Measurements from ENCODE around the gene ZNG1B. TPM values are rescaled to one million over a fixed set of nuclear protein-coding genes. Genes with fewer than 3 reads are reported as not detected.
"Not testable (repeated sequence)": the region's sequence is repeated elsewhere in the genome, so short reads cannot be mapped to it uniquely, and the experiment has no call there.

Gene ZNG1B
- total RNA-seq, 1 experiment from 2014 or later = 24.6 TPM

DNA sequence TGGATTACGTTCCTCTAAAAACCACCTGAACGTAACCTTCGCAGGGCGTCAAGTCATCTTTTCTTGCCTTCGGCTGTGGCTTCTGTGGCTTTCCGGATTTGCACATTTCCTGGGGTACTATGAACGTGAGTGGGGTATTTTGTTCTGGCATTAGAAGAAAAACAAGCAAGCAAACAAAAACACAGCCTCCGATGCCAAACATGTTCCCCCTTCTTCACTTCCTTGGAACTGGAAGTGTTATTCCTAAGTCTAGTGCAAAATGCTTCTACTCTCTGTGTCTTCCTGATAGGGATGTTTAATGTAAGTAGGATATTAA, 63.2 kb downstream of the ZNG1B start:
- in situ Hi-C loops (cut with HindIII; ENCODE audit: low pct_unique_long_range_greater_than_20kb, low sequenced_read_pairs); DNase-seq (ENCODE audit: low read depth, low spot score): not testable (repeated sequence)

DNA sequence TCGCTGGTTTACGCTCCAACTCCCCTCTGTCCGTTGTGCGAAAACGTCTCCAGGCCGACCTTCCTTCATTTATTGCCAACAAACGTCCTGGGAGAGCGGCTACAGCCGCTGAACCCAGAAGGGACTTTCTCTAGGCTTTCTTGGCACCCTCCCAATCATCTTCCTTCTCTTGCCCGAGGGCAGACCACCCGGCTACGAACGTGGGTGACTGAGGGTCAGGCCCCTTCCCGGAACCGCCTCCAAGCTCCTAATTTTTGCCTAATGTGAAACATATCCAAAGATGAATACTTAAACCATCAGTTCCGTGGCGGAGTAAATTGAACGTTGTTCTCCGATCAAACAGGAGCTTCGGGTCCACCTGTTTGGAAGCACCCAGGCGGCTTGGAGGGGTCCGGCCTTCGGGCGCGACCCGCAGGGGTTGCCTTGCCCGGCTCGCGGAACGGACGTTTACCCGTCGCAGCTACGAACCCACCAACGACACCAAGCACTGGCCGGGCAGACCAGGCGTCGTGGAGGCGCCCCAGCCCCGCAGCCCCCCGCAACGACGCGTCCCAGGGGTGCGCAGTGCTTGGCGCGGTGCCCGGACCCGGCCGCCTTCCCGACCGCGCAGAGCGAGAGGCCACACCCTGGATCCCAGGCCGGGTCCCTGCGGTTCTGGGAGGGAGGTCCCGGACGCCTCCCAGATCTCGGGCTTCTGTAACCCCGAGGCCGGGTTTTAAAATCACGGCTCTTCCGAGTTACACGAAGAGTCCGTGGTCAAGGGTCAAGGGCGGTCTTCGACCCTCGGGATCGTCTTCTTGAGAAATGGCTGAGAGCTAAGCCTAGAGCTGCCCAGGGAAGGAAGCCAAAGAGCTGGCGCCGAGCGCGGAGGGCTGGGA, 65.0 kb downstream of the ZNG1B start:
- in situ Hi-C loops (cut with HindIII; ENCODE audit: low pct_unique_long_range_greater_than_20kb, low sequenced_read_pairs); DNase-seq (ENCODE audit: low read depth, low spot score): not testable (repeated sequence)

- DNase-seq (ENCODE audit: low read depth, low spot score); in situ Hi-C loops (cut with HindIII; ENCODE audit: low pct_unique_long_range_greater_than_20kb, low sequenced_read_pairs): not testable (repeated sequence)
Measured at GRCh38 chr2:113503094-113504042, 65.9 kb downstream of the ZNG1B start.

DNA sequence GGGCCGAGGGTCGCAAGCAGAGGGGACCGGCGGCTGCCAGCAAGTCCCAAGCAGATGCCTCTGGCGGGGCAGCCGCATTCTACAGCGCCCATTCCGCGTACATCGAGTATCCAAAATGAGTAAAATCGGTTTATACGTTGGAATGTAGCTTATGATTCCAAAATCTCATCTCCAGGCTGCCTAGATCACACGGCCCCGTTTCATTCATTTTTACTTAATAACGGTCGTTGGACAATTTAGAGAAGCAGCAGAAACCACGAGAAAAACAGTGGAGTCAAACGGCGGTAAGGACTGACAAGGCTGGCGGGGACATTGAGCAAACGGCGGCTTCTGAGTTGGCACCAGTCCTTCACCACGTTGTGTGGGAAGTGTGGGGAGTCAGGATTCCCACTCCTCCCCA, 66.6 kb downstream of the ZNG1B start:
- in situ Hi-C loops (cut with HindIII; ENCODE audit: low pct_unique_long_range_greater_than_20kb, low sequenced_read_pairs); DNase-seq (ENCODE audit: low read depth, low spot score): not testable (repeated sequence)

GRCh38 chr2:113507394-113508140, 70.1 kb downstream of the ZNG1B start:
- in situ Hi-C loops (cut with HindIII; ENCODE audit: low pct_unique_long_range_greater_than_20kb, low sequenced_read_pairs); DNase-seq (ENCODE audit: low read depth, low spot score): not testable (repeated sequence)

- in situ Hi-C loops (cut with HindIII; ENCODE audit: low pct_unique_long_range_greater_than_20kb, low sequenced_read_pairs); DNase-seq (ENCODE audit: low read depth, low spot score): not testable (repeated sequence)
Measured at GRCh38 chr2:113508187-113508586, 70.7 kb downstream of the ZNG1B start.

DNA sequence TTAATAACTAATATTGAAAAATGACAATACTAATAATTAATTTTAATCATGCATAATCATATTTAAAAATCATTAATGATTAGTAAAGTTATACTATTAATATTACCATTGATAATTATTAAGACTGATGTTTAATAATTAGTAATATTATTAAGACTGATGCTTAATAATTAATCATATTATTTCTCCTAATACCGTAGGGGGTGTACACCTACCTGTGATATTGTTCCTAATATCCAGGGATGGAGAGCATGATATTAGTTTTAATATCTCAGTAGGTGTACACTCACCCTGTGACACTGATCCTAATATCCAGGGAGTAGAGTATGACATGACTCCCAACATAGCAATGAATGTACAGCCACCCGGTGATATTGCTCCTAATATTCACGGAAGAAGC, 73.4 kb downstream of the ZNG1B start:
- in situ Hi-C loops (cut with HindIII; ENCODE audit: low pct_unique_long_range_greater_than_20kb, low sequenced_read_pairs) = not testable (repeated sequence)

GRCh38 chr2:113511859-113512258, 74.4 kb downstream of the ZNG1B start:
- DNase-seq (ENCODE audit: low read depth, low spot score); in situ Hi-C loops (cut with HindIII; ENCODE audit: low pct_unique_long_range_greater_than_20kb, low sequenced_read_pairs): not testable (repeated sequence)

More for the DNA sequence above, 73.4 kb downstream of the ZNG1B start:
- not testable (repeated sequence) for DNase-seq (ENCODE audit: low read depth, low spot score)

- in situ Hi-C loops (cut with HindIII; ENCODE audit: low pct_unique_long_range_greater_than_20kb, low sequenced_read_pairs); DNase-seq (ENCODE audit: low read depth, low spot score): not testable (repeated sequence)
Measured at GRCh38 chr2:113515457-113515856, 78.0 kb downstream of the ZNG1B start.

- in situ Hi-C loops (cut with HindIII; ENCODE audit: low pct_unique_long_range_greater_than_20kb, low sequenced_read_pairs); DNase-seq (ENCODE audit: low read depth, low spot score): not testable (repeated sequence)
Measured at GRCh38 chr2:113515995-113516394, 78.5 kb downstream of the ZNG1B start.

- in situ Hi-C loops (cut with HindIII; ENCODE audit: low pct_unique_long_range_greater_than_20kb, low sequenced_read_pairs); DNase-seq (ENCODE audit: low read depth, low spot score): not testable (repeated sequence)
Measured at GRCh38 chr2:113517025-113517424, 79.5 kb downstream of the ZNG1B start.

GRCh38 chr2:113520837-113521236, 83.3 kb downstream of the ZNG1B start:
- in situ Hi-C loops (cut with HindIII; ENCODE audit: low pct_unique_long_range_greater_than_20kb, low sequenced_read_pairs); DNase-seq (ENCODE audit: low read depth, low spot score): not testable (repeated sequence)

DNA sequence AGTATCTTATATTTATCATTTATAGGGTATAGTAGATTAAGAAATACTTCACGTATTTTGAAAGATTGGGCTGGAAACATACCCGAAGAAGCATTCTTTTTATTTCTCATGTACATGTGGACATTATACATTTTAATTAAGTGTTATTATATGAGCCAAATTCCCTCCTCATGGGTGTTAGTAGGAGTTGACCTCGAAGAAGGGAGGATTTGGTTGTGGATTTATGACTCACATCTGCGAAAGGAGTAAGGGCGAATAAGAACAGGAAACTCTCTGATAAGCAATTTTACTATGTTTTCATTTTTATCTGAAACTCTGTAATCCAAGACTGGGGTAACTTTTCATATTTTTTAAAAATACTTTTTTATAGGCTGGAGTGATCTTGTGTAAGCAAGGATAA, 84.0 kb downstream of the ZNG1B start:
- DNase-seq (ENCODE audit: low read depth, low spot score); in situ Hi-C loops (cut with HindIII; ENCODE audit: low pct_unique_long_range_greater_than_20kb, low sequenced_read_pairs): not testable (repeated sequence)

- not testable (repeated sequence) for DNase-seq (ENCODE audit: low read depth, low spot score)
Measured at GRCh38 chr2:113524986-113525385, 87.5 kb downstream of the ZNG1B start.

DNA sequence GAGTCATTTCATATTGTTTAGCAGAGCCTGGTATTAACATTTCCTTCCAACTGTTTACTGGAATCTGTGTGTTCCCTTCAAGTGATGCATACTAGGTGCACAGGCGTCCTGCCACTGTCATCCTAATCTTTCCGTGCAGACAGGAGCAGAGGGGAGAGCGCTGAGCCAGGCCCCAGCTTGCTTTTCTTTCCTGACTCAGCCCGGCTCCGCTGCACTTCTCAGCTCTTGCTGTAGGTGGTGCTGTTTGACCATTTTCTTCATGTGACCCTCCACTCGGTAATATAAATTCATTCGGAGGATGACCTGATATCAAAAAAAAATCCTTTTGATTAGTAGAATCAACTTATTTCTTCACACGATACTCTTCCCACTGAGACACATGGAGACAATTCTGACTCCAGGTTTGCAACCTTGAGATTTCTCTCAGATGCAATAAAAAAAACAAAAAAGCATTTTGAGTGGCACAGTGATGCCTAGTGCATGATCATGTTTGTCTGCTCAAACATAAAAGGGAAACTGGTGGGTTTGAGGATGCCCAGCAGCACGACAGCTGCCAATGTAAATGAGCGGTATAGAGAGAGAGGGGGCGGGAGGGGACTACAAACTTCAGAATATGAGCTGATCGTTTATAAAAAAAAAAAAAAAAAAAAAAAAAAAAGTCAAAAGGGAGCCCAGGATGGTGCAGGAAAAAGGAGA, 90.0 kb downstream of the ZNG1B start:
- in situ Hi-C loops (cut with HindIII; ENCODE audit: low pct_unique_long_range_greater_than_20kb, low sequenced_read_pairs); DNase-seq (ENCODE audit: low read depth, low spot score): not testable (repeated sequence)

More at GRCh38 chr2:113524986-113525385, 87.5 kb downstream of the ZNG1B start:
- in situ Hi-C loops (cut with HindIII; ENCODE audit: low pct_unique_long_range_greater_than_20kb, low sequenced_read_pairs) = not testable (repeated sequence)

GRCh38 chr2:113528126-113528525, 90.6 kb downstream of the ZNG1B start:
- DNase-seq (ENCODE audit: low read depth, low spot score); in situ Hi-C loops (cut with HindIII; ENCODE audit: low pct_unique_long_range_greater_than_20kb, low sequenced_read_pairs): not testable (repeated sequence)

DNA sequence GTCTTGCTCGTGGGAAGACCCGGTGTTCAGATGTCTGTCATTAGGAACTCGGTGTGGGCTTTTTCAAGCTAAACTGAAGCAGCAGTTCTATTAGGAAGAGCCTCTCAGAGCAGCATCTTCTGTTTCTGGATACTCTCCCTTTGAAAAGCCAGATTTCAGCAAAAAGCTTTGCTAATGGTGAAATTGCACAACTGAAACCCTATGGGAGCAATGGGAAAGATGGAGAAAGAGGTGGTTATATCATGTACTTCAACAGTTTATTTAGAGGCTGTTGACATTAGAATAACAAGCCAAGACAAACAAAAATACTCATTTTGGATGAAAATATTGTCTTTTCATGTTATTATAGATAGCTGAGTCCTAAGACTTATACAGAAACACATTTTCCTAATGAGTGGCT, 91.4 kb downstream of the ZNG1B start:
- DNase-seq (ENCODE audit: low read depth, low spot score); in situ Hi-C loops (cut with HindIII; ENCODE audit: low pct_unique_long_range_greater_than_20kb, low sequenced_read_pairs): not testable (repeated sequence)

Data from SK-MEL-5 (cell line).